PC-3 (cell line): ENCODE measurements around the gene NMNAT2. TPM values are rescaled to one million over a fixed set of nuclear protein-coding genes. Genes with fewer than 3 reads are reported as not detected.

ENCODE experiments used
- ATAC-seq: fragments of 200-7000 bp; cut with Tn5 transposase; 2 replicates; pipeline ENCODE4 v1.9.1; 2020; ENCODE audit warnings: mild to moderate bottlenecking, moderate library complexity
- BruUV-seq: library from RNA; stranded (reverse); fragments of 400-500 nt; replicated peaks from 2 replicates; lab custom pipeline; 2021; lab: Mats Ljungman, UMichigan
- CTCF ChIA-PET: fragments of 300-600 bp; sonication (Branson Sonifier 250); formaldehyde crosslinking; loops from one replicate; lab custom pipeline; 2022; ENCODE audit warnings: antibody characterized with exemption; lab: Charles Lee
- POLR2A ChIA-PET: fragments of 300-600 bp; sonication (Branson Sonifier 250); formaldehyde crosslinking; loops from one replicate; lab custom pipeline; 2022; ENCODE audit warnings: antibody characterized with exemption; ENCODE audit not compliant: unreplicated experiment; lab: Charles Lee
- DNase-seq: peaks from one replicate; pipeline ENCODE4 v3.0.0-alpha.2; 2015
- H2AFZ ChIP-seq: fragments of 300-600 bp; sonication (generic); 2 replicates; pipeline ENCODE4 v1.6.0; 2016; ENCODE audit warnings: antibody characterized with exemption, low read length
- H3F3A ChIP-seq: fragments of 300-600 bp; sonication (generic); one replicate; pipeline ENCODE4 v1.6.0; 2017; ENCODE audit warnings: antibody characterized with exemption, low read length, control low read depth, mild to moderate bottlenecking; ENCODE audit not compliant: unreplicated experiment
- H3K27ac ChIP-seq: fragments of 300-600 bp; sonication (generic); 2 replicates; pipeline ENCODE4 v1.5.1; 2016; ENCODE audit warnings: mild to moderate bottlenecking, low read length
- H3K27me3 ChIP-seq: fragments of 300-600 bp; sonication (generic); 2 replicates; pipeline ENCODE4 v1.6.1; 2016; ENCODE audit warnings: low read length, mixed read lengths
- H3K36me3 ChIP-seq: fragments of 300-600 bp; sonication (generic); 2 replicates; pipeline ENCODE4 v1.6.1; 2016; ENCODE audit warnings: low read depth, mixed run types, low read length, mixed read lengths
- H3K4me1 ChIP-seq: fragments of 300-600 bp; sonication (generic); 2 replicates; pipeline ENCODE4 v1.5.1; 2016; ENCODE audit warnings: low read length; ENCODE audit not compliant: insufficient read depth
- H3K4me2 ChIP-seq: fragments of 300-600 bp; sonication (generic); 2 replicates; pipeline ENCODE4 v1.6.0; 2016; ENCODE audit warnings: low read length
- H3K4me3 ChIP-seq: fragments of 300-600 bp; sonication (generic); 2 replicates; pipeline ENCODE4 v1.5.1; 2016; ENCODE audit warnings: mild to moderate bottlenecking, low read length, mixed read lengths
- H3K79me2 ChIP-seq: fragments of 300-600 bp; sonication (generic); 2 replicates; pipeline ENCODE4 v1.6.1; 2017; ENCODE audit warnings: low read length, mixed read lengths
- H3K9ac ChIP-seq: fragments of 300-600 bp; sonication (generic); 2 replicates; pipeline ENCODE4 v1.6.0; 2016; ENCODE audit warnings: mild to moderate bottlenecking, low read length
- H3K9me2 ChIP-seq: fragments of 300-600 bp; sonication (generic); replicated peaks from 2 replicates; pipeline ENCODE4 v1.6.1; 2016; ENCODE audit warnings: mixed run types, low read length, mixed read lengths
- H3K9me3 ChIP-seq: fragments of 300-600 bp; sonication (generic); 2 replicates; pipeline ENCODE4 v1.6.1; 2016; ENCODE audit warnings: low read length, mixed read lengths
- H4K20me1 ChIP-seq: fragments of 300-600 bp; sonication (generic); 2 replicates; pipeline ENCODE4 v1.6.1; 2016; ENCODE audit warnings: low read length, mixed read lengths
- EZH2 ChIP-seq: fragments of 300-600 bp; sonication (generic); IDR thresholded peaks from one replicate; pipeline ENCODE4 v1.6.1; 2017; ENCODE audit warnings: antibody characterized with exemption, mild to moderate bottlenecking, low read length; ENCODE audit not compliant: unreplicated experiment
- EZH2phosphoT487 ChIP-seq: fragments of 300-600 bp; sonication (generic); IDR thresholded peaks from 2 replicates; pipeline ENCODE4 v1.6.1; 2018; ENCODE audit warnings: mild to moderate bottlenecking, antibody characterized with exemption, low read length, borderline replicate concordance
- intact Hi-C: fragments of 100-400 bp; cut with micrococcal nuclease; formaldehyde crosslinking; loops from 2 replicates; pipeline ENCODE4 v1.9.0; 2023
- total RNA-seq: library from RNA; depleted of rRNA; stranded (reverse); fragments of >200 nt; gene quantifications from 2 replicates; pipeline ENCODE4 v1.2.3, GENCODE V29; 2014
- TF ChIP-seq, protein P1 (sequence below): fragments of 300-600 bp; sonication (generic); conservative IDR thresholded peaks from 2 replicates; pipeline ENCODE4 v1.5.1; 2017; ENCODE audit warnings: antibody characterized with exemption, low read depth, mild to moderate bottlenecking, low read length

Gene NMNAT2
- total RNA-seq, 1 experiment from 2014 or later = 6.0 TPM

DNA sequence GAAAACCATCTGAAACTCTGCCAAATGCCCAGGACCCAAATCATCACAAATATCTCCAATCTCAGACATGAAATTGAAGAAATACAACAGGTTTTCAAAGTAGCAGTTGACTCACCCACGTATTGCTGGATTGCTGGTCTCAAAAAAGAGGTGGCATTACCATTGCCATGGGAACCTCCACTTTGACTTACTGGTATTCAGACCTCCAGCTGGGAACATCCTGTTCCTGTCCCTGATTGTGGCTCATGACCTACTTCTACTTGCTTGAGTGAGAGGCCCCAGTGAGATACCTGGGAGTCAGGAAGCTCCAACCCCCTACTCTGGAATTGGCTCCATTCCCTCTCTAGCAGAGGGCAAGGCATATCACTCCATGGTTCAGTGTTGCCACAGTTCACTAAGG lies 64.6 kb downstream of the NMNAT2 start:
- Histone ChIP-seq H3K36me3 (no peaks in the 10 kb centered on the region), H3K4me1 (no peaks in the 10 kb centered on the region), H3K4me2 (no peak overlapping the region), H2AFZ (no peak overlapping the region), H3F3A (no peaks in the 10 kb centered on the region), H3K27me3 (no peaks in the 10 kb centered on the region), H3K9ac (no peak overlapping the region), H3K4me3 (no peak overlapping the region), H3K9me3 (no peaks in the 10 kb centered on the region), H3K27ac (no peak overlapping the region), H3K9me2 (no peaks in the 10 kb centered on the region), H3K79me2 (no peaks in the 10 kb centered on the region), H4K20me1 (no peaks in the 10 kb centered on the region)
- ChIA-PET POLR2A (no interaction called here), CTCF (no interaction called here)
- DNase-seq = no peak
- TF ChIP-seq EZH2phosphoT487 (no peak), EZH2 (no peak)
- TF ChIP-seq, protein P1, sequence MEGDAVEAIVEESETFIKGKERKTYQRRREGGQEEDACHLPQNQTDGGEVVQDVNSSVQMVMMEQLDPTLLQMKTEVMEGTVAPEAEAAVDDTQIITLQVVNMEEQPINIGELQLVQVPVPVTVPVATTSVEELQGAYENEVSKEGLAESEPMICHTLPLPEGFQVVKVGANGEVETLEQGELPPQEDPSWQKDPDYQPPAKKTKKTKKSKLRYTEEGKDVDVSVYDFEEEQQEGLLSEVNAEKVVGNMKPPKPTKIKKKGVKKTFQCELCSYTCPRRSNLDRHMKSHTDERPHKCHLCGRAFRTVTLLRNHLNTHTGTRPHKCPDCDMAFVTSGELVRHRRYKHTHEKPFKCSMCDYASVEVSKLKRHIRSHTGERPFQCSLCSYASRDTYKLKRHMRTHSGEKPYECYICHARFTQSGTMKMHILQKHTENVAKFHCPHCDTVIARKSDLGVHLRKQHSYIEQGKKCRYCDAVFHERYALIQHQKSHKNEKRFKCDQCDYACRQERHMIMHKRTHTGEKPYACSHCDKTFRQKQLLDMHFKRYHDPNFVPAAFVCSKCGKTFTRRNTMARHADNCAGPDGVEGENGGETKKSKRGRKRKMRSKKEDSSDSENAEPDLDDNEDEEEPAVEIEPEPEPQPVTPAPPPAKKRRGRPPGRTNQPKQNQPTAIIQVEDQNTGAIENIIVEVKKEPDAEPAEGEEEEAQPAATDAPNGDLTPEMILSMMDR = no peak
- intact Hi-C loops = no loop called here
- ATAC-seq = no peak
- no TSS peak for BruUV-seq

DNA sequence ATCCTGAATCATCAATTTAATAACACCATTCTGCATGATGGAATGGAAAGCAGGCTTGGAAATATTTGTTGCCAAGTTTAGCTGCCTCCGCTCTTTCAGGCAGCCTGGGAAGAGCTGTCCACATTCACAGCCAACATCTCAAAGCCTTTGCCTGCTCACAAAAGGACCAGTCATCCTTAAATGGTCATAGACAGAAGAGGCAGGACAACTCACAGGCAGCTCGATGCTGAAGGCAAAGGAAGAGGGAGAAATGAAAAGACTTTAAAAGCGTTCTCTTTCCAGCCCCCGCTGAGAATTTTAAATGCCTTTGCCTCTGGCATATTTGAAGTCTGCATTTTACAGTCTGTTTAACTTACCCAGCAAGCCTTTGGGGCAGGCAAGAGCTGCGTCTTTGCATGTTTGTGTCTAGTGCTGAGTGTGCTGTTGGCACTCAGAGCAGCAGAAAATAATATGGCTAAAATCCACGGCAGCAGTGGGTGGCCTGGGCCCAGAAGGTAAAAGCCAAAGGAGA lies 68.9 kb downstream of the NMNAT2 start:
- Histone ChIP-seq H2AFZ (no peak overlapping the region), H3F3A (no peaks in the 10 kb centered on the region), H3K9ac (no peak overlapping the region), H3K79me2 (no peaks in the 10 kb centered on the region), H3K4me3 (no peak overlapping the region), H3K36me3 (no peaks in the 10 kb centered on the region), H3K4me1 (no peaks in the 10 kb centered on the region), H3K9me3 (no peaks in the 10 kb centered on the region), H3K4me2 (no peak overlapping the region), H3K27me3 (no peaks in the 10 kb centered on the region), H3K9me2 (no peaks in the 10 kb centered on the region), H3K27ac (no peak overlapping the region), H4K20me1 (no peaks in the 10 kb centered on the region)
- BruUV-seq = no TSS peak
- TF ChIP-seq, protein P1 = no peak
- TF ChIP-seq EZH2phosphoT487 (no peak), EZH2 (no peak)
- ATAC-seq (no peak), DNase-seq (no peak)
- intact Hi-C loops = no loop called here
- CTCF ChIA-PET = no interaction called here
- POLR2A ChIA-PET = no interaction called here

DNA sequence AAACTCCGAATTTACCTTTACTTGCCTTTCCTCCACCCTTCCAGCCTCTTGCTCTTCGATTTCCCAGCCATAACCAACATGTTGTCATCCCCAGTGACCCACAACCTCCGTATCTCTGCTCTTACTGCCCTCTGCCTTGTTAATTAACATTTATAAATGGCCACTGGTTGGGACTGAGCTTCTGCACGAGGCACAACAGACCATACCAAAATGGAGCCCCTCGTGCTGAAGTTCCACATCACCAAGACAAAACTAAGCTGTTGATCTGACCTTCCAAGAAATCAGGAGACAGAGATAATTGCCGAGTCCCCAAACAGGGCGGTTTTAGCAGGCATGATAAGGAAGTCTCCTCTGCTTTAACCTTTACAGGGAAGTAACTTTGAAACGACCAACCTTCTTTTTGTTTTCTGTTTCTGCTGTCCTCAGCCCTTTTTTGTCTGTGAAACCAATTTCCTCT lies 71.9 kb downstream of the NMNAT2 start:
- Histone ChIP-seq H3F3A (no peaks in the 10 kb centered on the region), H3K27me3 (no peaks in the 10 kb centered on the region), H3K36me3 (no peaks in the 10 kb centered on the region), H3K79me2 (no peaks in the 10 kb centered on the region), H2AFZ (no peak overlapping the region), H3K9me3 (no peaks in the 10 kb centered on the region), H3K4me1 (no peaks in the 10 kb centered on the region), H3K9me2 (no peaks in the 10 kb centered on the region), H3K9ac (no peak overlapping the region), H3K27ac (no peak overlapping the region), H3K4me3 (no peak overlapping the region), H3K4me2 (no peak overlapping the region), H4K20me1 (no peaks in the 10 kb centered on the region)
- no TSS peak for BruUV-seq
- ATAC-seq (no peak), DNase-seq (no peak)
- TF ChIP-seq, protein P1 = no peak
- TF ChIP-seq EZH2phosphoT487 (no peak), EZH2 (no peak)
- intact Hi-C loops = no loop called here
- ChIA-PET CTCF (no interaction called here), POLR2A (no interaction called here)
